ENCODE results near the gene TMEM218.

GRCh38 chr11:125083312-125084056 is 27.9 kb downstream of the TMEM218 start:
- TF ChIP-seq, protein P1, sequence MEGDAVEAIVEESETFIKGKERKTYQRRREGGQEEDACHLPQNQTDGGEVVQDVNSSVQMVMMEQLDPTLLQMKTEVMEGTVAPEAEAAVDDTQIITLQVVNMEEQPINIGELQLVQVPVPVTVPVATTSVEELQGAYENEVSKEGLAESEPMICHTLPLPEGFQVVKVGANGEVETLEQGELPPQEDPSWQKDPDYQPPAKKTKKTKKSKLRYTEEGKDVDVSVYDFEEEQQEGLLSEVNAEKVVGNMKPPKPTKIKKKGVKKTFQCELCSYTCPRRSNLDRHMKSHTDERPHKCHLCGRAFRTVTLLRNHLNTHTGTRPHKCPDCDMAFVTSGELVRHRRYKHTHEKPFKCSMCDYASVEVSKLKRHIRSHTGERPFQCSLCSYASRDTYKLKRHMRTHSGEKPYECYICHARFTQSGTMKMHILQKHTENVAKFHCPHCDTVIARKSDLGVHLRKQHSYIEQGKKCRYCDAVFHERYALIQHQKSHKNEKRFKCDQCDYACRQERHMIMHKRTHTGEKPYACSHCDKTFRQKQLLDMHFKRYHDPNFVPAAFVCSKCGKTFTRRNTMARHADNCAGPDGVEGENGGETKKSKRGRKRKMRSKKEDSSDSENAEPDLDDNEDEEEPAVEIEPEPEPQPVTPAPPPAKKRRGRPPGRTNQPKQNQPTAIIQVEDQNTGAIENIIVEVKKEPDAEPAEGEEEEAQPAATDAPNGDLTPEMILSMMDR (IDR thresholded peaks at IDR 0.05; ENCODE audit: insufficient read depth, low read depth, low read length) = no peak
- no peak for TF ChIP-seq EZH2 (IDR thresholded peaks at IDR 0.05; ENCODE audit: insufficient read depth, low read length)
